Fibroblast of lung (primary cell): ENCODE measurements around the gene RTP2.

Experiments used
- CTCF ChIP-seq, 2 donors: IDR thresholded peaks in 1 of 2; conservative IDR thresholded peaks in 1 of 2; 1 replicate in 1 of 2; 2 replicates in 1 of 2; pipeline ENCODE4 v1.5.1; 2011 to 2012; ENCODE audit warnings: low read length in 2 of 2, control low read depth in 1 of 2, inconsistent platforms in 1 of 2, low read depth in 1 of 2, mild to moderate bottlenecking in 1 of 2
- EZH2 ChIP-seq: IDR thresholded peaks from 2 replicates; pipeline ENCODE4 v1.5.1; 2012; ENCODE audit warnings: low read length, control low read depth, mild to moderate bottlenecking; ENCODE audit errors: missing control alignments

GRCh38 chr3:187719628-187720336 is 17.4 kb upstream of the RTP2 start:
- TF ChIP-seq CTCF (conservative IDR thresholded peaks at IDR 0.05 in 1 of 2, IDR thresholded peaks at IDR 0.05 in 1 of 2; ENCODE audit: low read depth in 1 of 2, low read length in 2 of 2) (no peak), EZH2 (no peak)
